Ovary (tissue), 9 donors: ENCODE results near the gene GSTM3. TPM values are rescaled to one million over a fixed set of nuclear protein-coding genes. Genes with fewer than 3 reads are reported as not detected.
"Not testable (repeated sequence)": the region's sequence is repeated elsewhere in the genome, so short reads cannot be mapped to it uniquely, and the experiment has no call there.

Experiments
- DNase-seq, 5 donors: peaks; one replicate each; pipeline ENCODE4 v3.0.0-alpha.2; 2019 to 2020
- H3K27ac ChIP-seq, 2 donors: fragments of 200-600 bp; one replicate each; pipeline versions ENCODE4 v1.5.1 to v1.8.0; 2019 to 2022
- H3K27me3 ChIP-seq: fragments of 200-600 bp; one replicate; pipeline ENCODE4 v1.8.0; 2022
- H3K36me3 ChIP-seq: fragments of 200-600 bp; sonication (generic); one replicate; pipeline ENCODE4 v1.5.1; 2019
- H3K4me1 ChIP-seq: one replicate; pipeline ENCODE4 v1.8.1; 2013; ENCODE audit warnings: mild to moderate bottlenecking, moderate library complexity; ENCODE audit not compliant: insufficient read depth
- H3K4me3 ChIP-seq: fragments of 200-600 bp; sonication (generic); one replicate; pipeline ENCODE4 v1.5.1; 2017
- H3K9me3 ChIP-seq, 2 donors: fragments of 200-600 bp in 1 of 2; sonication (generic) in 1 of 2; one replicate each; pipeline versions ENCODE4 v1.5.1 to v1.8.1; 2013 to 2019; ENCODE audit warnings: mild to moderate bottlenecking in 1 of 2, moderate library complexity in 1 of 2
- CTCF ChIP-seq, 3 donors: fragments of 450-650 bp in 2 of 3; fragments of 200-600 bp in 1 of 3; IDR thresholded peaks; one replicate each; pipeline versions ENCODE4 v1.5.1 to v1.8.0; 2016 to 2022; ENCODE audit warnings: antibody characterized with exemption in 3 of 3, mild to moderate bottlenecking in 1 of 3
- EP300 ChIP-seq: sonication (generic); formaldehyde crosslinking; IDR thresholded peaks from one replicate; pipeline ENCODE4 v1.6.1; 2017; ENCODE audit warnings: antibody characterized with exemption
- POLR2A ChIP-seq: fragments of 450-650 bp; IDR thresholded peaks from one replicate; pipeline ENCODE4 v1.6.1; 2017; ENCODE audit warnings: antibody characterized with exemption, mild to moderate bottlenecking, moderate library complexity
- WGBS, 3 donors: extraction: QIAGEN DNeasy Blood & Tissue Kit in 1 of 3; methylation state at CpG; one replicate each; pipeline versions ENCODE4 v1.1.5 to v1.1.7; 2013 to 2017; 5-methylcytosine and 5-hydroxymethylcytosine counted together
- intact Hi-C, 4 donors: fragments of 100-400 bp; cut with DNase I; formaldehyde crosslinking; loops; one replicate each; pipeline versions ENCODE4 v1.11.0 to v1.15.1; 2022 to 2023
- polyA plus RNA-seq, 2 donors: library from polyadenylated mRNA; stranded (reverse); fragments of 200-250 nt in 1 of 2; fragments of 350-450 nt in 1 of 2; fragmentation: Illumina TruSeq in 1 of 2; extraction: RNeasy Lipid Tissue Mini Kit (QIAGEN cat#74804) in 1 of 2; gene quantifications; one replicate each; pipeline ENCODE4 v1.2.3, GENCODE V29; 2013 to 2014
- total RNA-seq, 7 donors: library from RNA; depleted of rRNA in 2 of 7; stranded (reverse); fragments of >200 nt in 2 of 7; fragmentation: NEBNext Ultra II Directional in 3 of 7; extraction: Animal tissue kit (Norgen Biotek cat#: 25700) in 3 of 7; gene quantifications; one replicate each; pipeline versions ENCODE4 v1.1.0 to v1.2.4, GENCODE V29; 2016 to 2023
- donor health status: DM: no; HTN: no; CAD: no; lungs with moderate emphysema.
- donor health status: DM: no; HTN: no; CAD: no.
- donor health status: Bipolar disorder and iron deficiency.
- donor health status: DM: yes; HTN: yes; CAD: no.
- donor health status: DM: no; HTN: no; CAD: no.
- donor health status: DM: yes; HTN: yes; CAD: no.

Gene GSTM3
- total and polyA plus RNA-seq, 9 donors, result 75.8 to 278 (median 147) TPM

DNA sequence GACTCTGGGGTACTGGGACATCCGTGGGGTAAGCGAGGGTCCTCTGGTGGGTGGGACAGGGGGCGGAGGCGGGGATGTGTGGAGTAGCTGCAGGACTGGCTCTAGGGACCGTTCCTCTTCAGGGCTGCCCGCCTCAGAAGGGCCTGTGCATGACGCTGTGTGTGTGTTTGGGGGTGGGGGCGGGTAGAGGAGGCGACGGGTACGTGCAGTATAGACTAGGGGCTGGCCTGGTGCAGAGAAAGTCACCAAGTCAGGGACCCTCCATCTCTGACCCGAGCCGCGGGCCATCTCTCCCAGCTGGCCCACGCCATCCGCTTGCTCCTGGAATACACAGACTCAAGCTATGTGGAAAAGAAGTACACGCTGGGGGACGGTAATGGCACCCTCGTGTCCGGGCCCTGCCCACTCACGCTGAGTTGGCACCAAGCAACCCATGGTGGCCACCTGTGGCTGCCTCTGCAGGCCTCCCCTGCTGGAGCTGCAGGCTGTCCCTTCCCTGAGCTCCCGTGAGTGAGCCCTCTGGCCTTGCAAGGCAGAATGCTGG lies 28.4 kb downstream of the GSTM3 start:
- Histone ChIP-seq H3K4me1 (peaks cover 15% of the 10 kb centered on the region), H3K9me3 (no peaks in the 10 kb centered on the region), H3K36me3 (no peaks in the 10 kb centered on the region), H3K27ac (peak overlapping the region in 1 of 2 donors; percentile 77), H3K27me3 (no peaks in the 10 kb centered on the region), H3K4me3 (peak overlapping the region; percentile 33)
- intact Hi-C loops, result loop anchor here in 1 of 4 donors (5.0 kb wide), 1 partner anchor 45 kb away; the partner anchor contains the start of gene GSTM2
- 21 to 39% (median 32%) methylated on average over 20 to 22 of the region's 22 CpGs for WGBS, 3 donors
- peak in 2 of 5 donors; percentile 49 for DNase-seq
- TF ChIP-seq POLR2A (no peak), CTCF (IDR thresholded peaks at IDR 0.05) (no peak), EP300 (no peak)

DNA sequence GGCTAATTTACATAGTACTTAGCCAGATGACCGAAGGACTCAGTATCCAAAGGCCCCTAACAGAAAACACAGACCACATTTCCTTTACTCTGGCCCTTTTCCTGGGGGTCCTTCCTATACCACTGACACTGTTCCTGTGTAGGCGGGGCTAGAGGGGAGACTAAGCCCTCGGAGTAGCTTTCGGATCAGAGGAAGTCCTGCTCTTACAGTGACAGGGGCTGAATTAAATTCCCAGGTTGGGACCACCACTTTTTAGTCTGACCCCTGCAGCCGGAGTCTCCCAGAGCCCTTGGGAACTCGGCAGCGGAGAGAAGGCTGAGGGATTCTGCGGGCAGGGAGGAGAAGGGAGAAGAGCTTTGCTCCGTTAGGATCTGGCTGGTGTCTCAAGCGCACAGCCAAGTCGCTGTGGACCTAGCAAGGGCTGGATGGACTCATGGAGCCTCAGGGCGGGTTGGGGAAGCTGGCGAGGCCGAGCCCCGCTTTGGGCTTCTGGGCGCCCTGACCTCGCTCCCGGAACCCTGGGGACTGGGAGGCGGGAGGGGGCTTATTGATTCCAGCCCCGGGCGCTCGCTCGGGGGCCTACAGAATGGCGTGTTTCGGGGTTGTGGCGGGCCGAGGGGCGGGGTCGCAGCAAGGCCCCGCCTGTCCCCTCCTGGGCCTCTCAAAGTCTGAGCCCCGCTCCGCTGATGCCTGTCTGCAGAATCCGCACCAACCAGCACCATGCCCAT lies 29.1 kb downstream of the GSTM3 start, which contains the start of gene GSTM5:
GSTM5 (plus strand) TSS at position 659 of the 728 bp plus-strand sequence; CDS start at position 721, 62 bp downstream.
- H3K27me3 ChIP-seq, H3K9me3 ChIP-seq, H3K36me3 ChIP-seq: not testable (repeated sequence)
- peak; percentile 61 to 79 (median 63) for DNase-seq
- 15 to 41% (median 22%) methylated on average over 22 to 33 of the region's 33 CpGs for WGBS, 3 donors
- Histone ChIP-seq H3K27ac (peak within 1 kb of the TSS in 1 of 2 donors; percentile 77), H3K4me1 (peaks cover 12% of the 10 kb centered on the region), H3K4me3 (peak within 1 kb of the TSS; percentile 33)
- peak; percentile 33 for TF ChIP-seq POLR2A
- intact Hi-C loops, result loop anchor here in 1 of 4 donors (5.0 kb wide), 1 partner anchor 44 kb away; the partner anchor contains the start of gene GSTM2

- DNase-seq, H3K36me3 ChIP-seq, H3K27ac ChIP-seq, H3K4me1 ChIP-seq, H3K4me3 ChIP-seq, H3K27me3 ChIP-seq, H3K9me3 ChIP-seq: not testable (repeated sequence)
- intact Hi-C loops, result loop anchor here in 1 of 4 donors (5.0 kb wide), 1 partner anchor 43 kb away; the partner anchor contains the start of gene GSTM2
Measured at GRCh38 chr1:109709822-109710221, 31.0 kb downstream of the GSTM3 start.

DNA sequence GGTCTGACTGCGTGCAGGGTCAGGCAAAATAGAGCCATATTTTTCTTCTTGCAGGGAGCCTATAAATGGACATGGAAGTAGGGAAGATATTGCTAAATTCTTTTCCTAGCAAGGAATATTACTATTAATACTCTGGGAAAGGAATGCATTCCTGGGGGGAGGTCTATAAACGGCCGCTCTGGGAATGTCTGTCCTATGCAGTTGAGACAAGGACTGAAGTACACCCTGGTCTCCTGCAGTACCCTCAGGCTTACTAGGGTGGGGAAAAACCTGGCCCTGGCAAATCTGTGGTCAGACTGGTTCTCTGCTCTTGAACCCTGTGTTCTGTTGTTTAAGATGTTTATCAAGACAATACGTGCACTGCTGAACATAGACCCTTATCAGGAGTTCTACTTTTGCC lies 31.9 kb downstream of the GSTM3 start:
- intact Hi-C loops, result not testable (repeated sequence)

GRCh38 chr1:109705411-109705810 lies 35.4 kb downstream of the GSTM3 start:
- H3K9me3 ChIP-seq, result no peaks in the 10 kb centered on the region
- H3K36me3 ChIP-seq, result no peaks in the 10 kb centered on the region
- no peaks in the 10 kb centered on the region for H3K27me3 ChIP-seq
- no peaks in the 10 kb centered on the region for H3K4me1 ChIP-seq
- H3K27ac ChIP-seq, result no peak overlapping the region
- H3K4me3 ChIP-seq, result no peak overlapping the region
- DNase-seq, result no peak
- WGBS, 3 donors, result 93 to 97% (median 95%) methylated on average over 4 of the region's 4 CpGs
- TF ChIP-seq EP300 (no peak), POLR2A (no peak), CTCF (IDR thresholded peaks at IDR 0.05) (no peak)
- intact Hi-C loops, result no loop called here

More for the DNA sequence above, 31.9 kb downstream of the GSTM3 start:
- not testable (repeated sequence) for H3K4me3 ChIP-seq, H3K9me3 ChIP-seq, H3K27me3 ChIP-seq, H3K27ac ChIP-seq, H3K36me3 ChIP-seq, DNase-seq, H3K4me1 ChIP-seq
- WGBS, 3 donors, result 67 to 87% (median 72%) methylated on average over 4 of the region's 4 CpGs

GRCh38 chr1:109704173-109704572 lies 36.7 kb downstream of the GSTM3 start:
- Histone ChIP-seq H3K4me1 (no peaks in the 10 kb centered on the region), H3K4me3 (no peak overlapping the region), H3K27me3 (no peaks in the 10 kb centered on the region), H3K27ac (no peak overlapping the region), H3K9me3 (no peaks in the 10 kb centered on the region), H3K36me3 (no peaks in the 10 kb centered on the region)
- no peak for DNase-seq
- intact Hi-C loops, result no loop called here
- TF ChIP-seq CTCF (IDR thresholded peaks at IDR 0.05), result no peak
- TF ChIP-seq POLR2A, result no peak
- no peak for TF ChIP-seq EP300
- WGBS, 3 donors, result 71 to 79% (median 73%) methylated on average over 8 of the region's 8 CpGs

GRCh38 chr1:109702940-109703339 lies 37.9 kb downstream of the GSTM3 start:
- H3K27me3 ChIP-seq, H3K4me1 ChIP-seq, intact Hi-C loops, H3K36me3 ChIP-seq, H3K27ac ChIP-seq, H3K4me3 ChIP-seq, DNase-seq, H3K9me3 ChIP-seq: not testable (repeated sequence)
- 95 to 99% (median 97%) methylated on average over 3 of the region's 3 CpGs for WGBS, 3 donors

- H3K27me3 ChIP-seq, H3K4me3 ChIP-seq, DNase-seq, H3K4me1 ChIP-seq, H3K36me3 ChIP-seq, intact Hi-C loops, H3K27ac ChIP-seq, H3K9me3 ChIP-seq: not testable (repeated sequence)
- WGBS, 3 donors, result 82 to 84% methylated on average over 4 of the region's 4 CpGs; no CpG with 5 or more reads in 1 of the 3 donors
Measured at GRCh38 chr1:109697861-109698260, 43.0 kb downstream of the GSTM3 start.
